Measurements from ENCODE around the gene KLF15.
"Not testable (repeated sequence)": the region's sequence is repeated elsewhere in the genome, so short reads cannot be mapped to it uniquely, and the experiment has no call there.

The KLF15 gene

DNA sequence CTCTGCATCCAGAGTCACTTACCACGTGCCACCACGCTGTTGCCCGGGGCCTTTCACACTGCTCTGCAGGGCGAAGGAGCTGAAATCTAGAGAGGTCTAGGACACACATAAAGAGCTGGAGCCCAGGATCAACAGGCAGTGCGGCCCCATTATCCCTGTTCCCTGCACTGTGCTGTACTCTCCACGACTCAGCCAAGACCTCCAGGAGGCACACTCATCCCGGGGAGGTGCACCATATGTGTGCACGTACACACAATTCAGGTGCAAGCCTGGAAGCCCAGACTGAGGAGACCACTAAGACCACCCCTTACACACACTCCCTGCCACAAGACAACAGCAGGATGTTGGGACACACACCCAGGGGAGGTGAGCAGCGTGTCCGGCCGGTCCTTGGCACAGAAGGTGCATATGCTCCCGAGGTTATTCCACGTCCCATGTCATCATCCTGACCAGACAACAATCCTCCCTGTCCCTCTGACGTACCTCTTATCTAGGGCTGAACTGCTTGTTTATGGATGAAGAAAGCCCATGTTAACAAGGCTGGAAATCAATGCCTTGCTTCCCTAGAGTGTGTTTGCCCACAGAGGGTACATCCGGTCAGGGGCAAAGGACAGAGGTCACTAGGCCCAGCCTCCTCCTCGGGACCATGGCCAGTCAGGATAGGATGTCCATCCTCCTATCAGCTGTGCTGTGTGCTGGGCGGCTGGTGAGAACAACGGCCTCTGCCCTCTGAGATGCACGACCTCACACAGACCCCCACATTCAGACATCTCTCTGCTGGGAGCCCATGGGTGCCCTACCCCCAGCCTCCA is 16.1 kb downstream of the KLF15 start:
- H3K27me3 Mint-ChIP-seq = peaks cover 14% of the 10 kb centered on the region
- H3K4me1 Mint-ChIP-seq = no peaks in the 10 kb centered on the region
- H3K9me3 Mint-ChIP-seq = peaks cover 1% of the 10 kb centered on the region
- H3K36me3 Mint-ChIP-seq = peaks cover 1% of the 10 kb centered on the region
- no peak overlapping the region for H3K4me3 Mint-ChIP-seq
- ATAC-seq (ENCODE audit: low read depth) = no peak
- DNase-seq (ENCODE audit: low spot score in 2 of 2) = no peak
- H3K27ac Mint-ChIP-seq = no peak overlapping the region

DNA sequence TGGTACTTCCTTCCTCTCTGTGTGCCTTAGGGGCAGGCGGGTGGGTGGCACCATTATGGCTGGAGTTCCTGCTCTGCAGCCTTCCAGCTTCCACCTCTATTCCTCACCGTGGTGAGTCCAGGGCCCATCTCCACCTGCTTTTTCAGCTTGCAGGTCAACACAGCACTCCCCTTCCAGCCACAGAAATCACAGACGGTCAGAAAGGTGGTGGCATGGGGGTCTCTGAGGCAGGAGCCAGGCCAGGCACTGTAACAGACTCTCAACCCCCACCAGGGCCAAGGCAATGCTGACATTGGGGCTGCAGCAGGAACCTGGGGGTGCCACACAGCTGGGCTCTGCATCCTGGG is 16.6 kb downstream of the KLF15 start:
- peaks cover 1% of the 10 kb centered on the region for H3K36me3 Mint-ChIP-seq
- H3K27ac Mint-ChIP-seq = no peak overlapping the region
- DNase-seq (ENCODE audit: low spot score in 2 of 2) (no peak), ATAC-seq (ENCODE audit: low read depth) (no peak)
- H3K9me3 Mint-ChIP-seq = peaks cover 1% of the 10 kb centered on the region
- peaks cover 14% of the 10 kb centered on the region for H3K27me3 Mint-ChIP-seq
- no peak overlapping the region for H3K4me3 Mint-ChIP-seq
- no peaks in the 10 kb centered on the region for H3K4me1 Mint-ChIP-seq

DNA sequence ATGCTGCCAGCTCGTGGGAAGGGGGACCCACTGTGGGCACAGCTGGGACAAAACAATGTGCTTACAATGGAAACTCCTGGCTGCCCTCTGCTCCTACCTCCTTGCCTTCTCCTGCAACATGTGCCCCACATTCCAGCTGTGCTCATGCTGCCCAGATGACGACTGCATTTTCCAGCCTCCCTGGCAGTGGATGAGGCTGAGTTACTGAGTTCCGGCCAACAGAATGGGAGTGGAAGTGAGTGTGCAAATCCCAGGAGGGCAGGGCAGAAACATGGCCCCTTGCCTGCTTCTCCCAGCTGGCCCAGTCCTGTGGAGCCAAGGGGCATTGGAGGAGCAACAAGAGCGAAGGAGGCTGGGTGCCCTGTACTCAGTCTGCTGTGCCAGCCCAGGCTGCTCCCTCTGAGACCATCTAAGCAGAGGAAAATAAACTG is 17.1 kb downstream of the KLF15 start:
- Mint-ChIP-seq H3K4me1 (no peaks in the 10 kb centered on the region), H3K4me3 (no peak overlapping the region), H3K9me3 (peaks cover 1% of the 10 kb centered on the region), H3K27ac (no peak overlapping the region), H3K36me3 (peaks cover 1% of the 10 kb centered on the region), H3K27me3 (peaks cover 14% of the 10 kb centered on the region)
- ATAC-seq (ENCODE audit: low read depth) (no peak), DNase-seq (ENCODE audit: low spot score in 2 of 2) (no peak)

DNA sequence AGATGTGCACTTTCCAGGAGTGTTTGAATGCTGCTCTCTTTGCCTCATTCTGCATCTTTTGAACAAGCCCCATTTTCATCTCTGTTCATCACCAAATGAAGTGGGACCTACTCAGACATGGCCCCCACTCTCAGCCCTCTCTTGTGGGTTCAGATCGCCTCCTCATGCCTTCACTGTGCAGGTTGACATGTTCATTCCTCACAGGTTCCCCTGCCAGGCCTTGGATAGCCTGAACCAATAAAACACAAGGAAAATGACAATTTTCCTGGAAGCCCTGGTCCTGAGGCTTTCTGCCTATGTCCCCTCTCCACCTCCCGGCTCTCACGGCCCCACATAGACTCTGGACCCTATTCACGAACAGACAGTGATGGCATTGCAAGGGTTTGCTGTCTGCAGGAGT is 17.7 kb downstream of the KLF15 start:
- no peaks in the 10 kb centered on the region for H3K9me3 Mint-ChIP-seq
- ATAC-seq (ENCODE audit: low read depth) (no peak), DNase-seq (ENCODE audit: low spot score in 2 of 2) (no peak)
- H3K4me3 Mint-ChIP-seq = no peak overlapping the region
- no peak overlapping the region for H3K27ac Mint-ChIP-seq
- H3K4me1 Mint-ChIP-seq = no peaks in the 10 kb centered on the region
- H3K36me3 Mint-ChIP-seq = no peaks in the 10 kb centered on the region
- peaks cover 12% of the 10 kb centered on the region for H3K27me3 Mint-ChIP-seq

DNA sequence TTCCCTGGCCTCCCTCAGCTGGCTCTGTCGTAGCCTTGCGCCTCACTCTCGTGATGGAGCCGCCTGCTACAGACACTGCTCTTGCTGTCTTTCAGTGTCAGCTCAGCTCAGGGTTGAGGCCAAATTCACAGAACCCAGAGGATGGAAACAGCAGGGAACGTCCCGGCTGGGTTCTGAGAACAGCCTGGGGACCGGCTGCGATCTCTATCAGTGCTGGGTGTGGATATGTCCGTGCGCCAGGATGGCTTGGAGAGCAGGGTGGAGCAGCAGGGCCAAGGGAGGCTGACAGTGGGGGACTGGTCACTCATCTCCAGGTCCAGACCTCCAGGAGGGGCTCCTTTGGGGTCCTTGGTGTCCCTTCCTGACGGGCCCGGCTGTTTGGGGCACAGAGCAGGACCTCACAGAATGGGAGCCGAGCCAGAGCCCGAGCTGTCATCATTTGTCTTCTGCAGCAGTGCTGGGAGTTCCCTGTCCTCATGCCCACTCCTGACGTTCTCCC is 18.4 kb downstream of the KLF15 start:
- DNase-seq (ENCODE audit: low spot score in 2 of 2) (no peak), ATAC-seq (ENCODE audit: low read depth) (no peak)
- Mint-ChIP-seq H3K4me3 (no peak overlapping the region), H3K36me3 (no peaks in the 10 kb centered on the region), H3K27me3 (peaks cover 12% of the 10 kb centered on the region), H3K9me3 (no peaks in the 10 kb centered on the region), H3K4me1 (no peaks in the 10 kb centered on the region), H3K27ac (no peak overlapping the region)

DNA sequence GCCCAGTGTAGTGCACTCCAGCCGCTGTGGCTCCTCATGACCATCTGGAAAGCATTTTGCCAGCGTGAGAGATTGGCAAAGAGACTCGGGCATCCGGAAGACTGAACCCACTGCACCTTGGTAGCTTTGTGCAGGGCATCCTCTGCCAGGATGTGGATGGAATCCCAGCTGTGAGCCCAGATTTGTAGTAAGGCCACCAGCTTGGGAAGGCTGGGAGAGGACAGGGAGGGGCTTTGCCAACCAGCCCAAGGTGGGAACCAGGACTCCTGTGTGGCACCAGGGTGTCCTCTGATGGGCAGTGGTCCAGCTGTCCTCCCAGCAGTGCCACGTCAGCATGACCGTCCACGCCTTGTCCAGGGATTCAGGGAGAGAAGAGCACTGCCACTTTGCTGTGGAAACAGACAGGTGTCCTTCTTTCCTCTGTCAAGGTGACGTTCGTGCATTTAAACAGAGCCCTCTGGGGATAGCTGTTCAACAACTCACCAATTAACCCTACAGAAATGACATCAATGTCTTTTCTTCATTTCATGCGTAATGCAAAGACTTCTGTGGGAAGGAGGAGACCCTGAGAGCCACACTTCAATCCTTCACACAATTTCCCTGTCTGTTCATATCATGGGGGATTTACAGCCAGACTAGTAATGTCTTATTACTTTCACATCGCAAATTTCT is 19.1 kb downstream of the KLF15 start:
- Mint-ChIP-seq H3K27ac (no peak overlapping the region), H3K4me1 (no peaks in the 10 kb centered on the region), H3K9me3 (no peaks in the 10 kb centered on the region), H3K27me3 (peaks cover 12% of the 10 kb centered on the region), H3K36me3 (no peaks in the 10 kb centered on the region), H3K4me3 (no peak overlapping the region)
- no peak for DNase-seq (ENCODE audit: low spot score in 2 of 2)
- no peak for ATAC-seq (ENCODE audit: low read depth)

DNA sequence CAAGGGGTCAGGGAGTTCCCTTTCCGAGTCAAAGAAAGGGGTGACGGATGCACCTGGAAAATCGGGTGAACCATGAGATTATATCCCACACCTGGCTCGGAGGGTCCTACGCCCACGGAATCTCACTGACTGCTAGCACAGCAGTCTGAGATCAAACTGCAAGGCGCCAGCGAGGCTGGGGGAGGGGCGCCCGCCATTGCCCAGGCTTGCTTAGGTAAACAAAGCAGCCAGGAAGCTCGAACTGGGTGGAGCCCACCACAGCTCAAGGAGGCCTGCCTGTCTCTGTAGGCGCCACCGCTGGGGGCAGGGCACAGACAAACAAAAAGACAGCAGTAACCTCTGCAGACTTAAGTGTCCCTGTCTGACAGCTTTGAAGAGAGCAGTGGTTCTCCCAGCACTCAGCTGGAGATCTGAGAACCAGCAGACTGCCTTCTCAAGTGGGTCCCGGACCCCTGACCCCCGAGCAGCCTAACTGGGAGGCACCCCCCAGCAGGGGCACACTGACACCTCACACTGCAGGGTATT is 25.3 kb downstream of the KLF15 start:
- H3K4me1 Mint-ChIP-seq; H3K36me3 Mint-ChIP-seq; H3K4me3 Mint-ChIP-seq; DNase-seq (ENCODE audit: low spot score in 2 of 2); ATAC-seq (ENCODE audit: low read depth); H3K27ac Mint-ChIP-seq; H3K9me3 Mint-ChIP-seq: not testable (repeated sequence)
- H3K27me3 Mint-ChIP-seq = peaks cover 15% of the 10 kb centered on the region

DNA sequence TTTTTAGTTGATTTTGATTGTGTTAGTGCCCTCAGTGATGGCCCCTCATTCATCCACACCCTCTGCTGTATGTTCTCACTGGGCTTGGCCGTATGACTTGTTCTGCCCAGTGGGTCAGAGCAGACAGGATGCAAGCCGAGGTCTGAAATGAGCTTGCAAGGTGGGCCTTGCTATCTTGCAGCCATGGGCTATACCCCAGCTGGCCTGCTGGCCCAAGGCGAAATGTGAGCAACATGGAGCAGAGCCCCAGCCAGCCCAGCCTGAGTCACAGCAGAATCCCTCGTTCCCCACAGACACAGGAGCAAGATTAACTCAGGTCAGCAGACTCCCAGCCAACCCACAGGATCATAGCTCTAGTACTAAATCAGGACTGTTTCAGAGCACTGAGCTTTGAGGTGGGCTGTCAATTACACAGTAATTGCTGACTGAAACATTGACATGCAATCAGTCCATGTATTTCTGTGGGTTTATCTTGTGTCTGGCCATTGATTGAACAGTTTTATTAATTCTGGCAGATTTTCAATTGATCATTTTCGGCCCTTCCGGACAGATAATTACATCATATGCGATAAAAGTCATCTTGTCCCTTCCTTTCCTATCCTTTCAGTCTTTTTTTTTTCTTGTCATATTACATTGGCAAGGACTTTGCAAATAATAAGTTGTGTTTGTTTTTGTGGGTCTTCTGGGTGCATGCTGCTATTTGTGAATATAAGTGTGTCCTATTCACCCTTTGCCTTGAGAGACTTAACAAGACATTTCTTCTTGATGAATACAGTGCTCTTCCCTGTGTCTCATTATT is 27.1 kb downstream of the KLF15 start:
- Mint-ChIP-seq H3K27me3 (peaks cover 16% of the 10 kb centered on the region), H3K9me3 (peaks cover 8% of the 10 kb centered on the region), H3K4me3 (no peak overlapping the region), H3K4me1 (no peaks in the 10 kb centered on the region), H3K36me3 (peaks cover 6% of the 10 kb centered on the region), H3K27ac (no peak overlapping the region)
- DNase-seq (ENCODE audit: low spot score in 2 of 2) (no peak), ATAC-seq (ENCODE audit: low read depth) (no peak)

DNA sequence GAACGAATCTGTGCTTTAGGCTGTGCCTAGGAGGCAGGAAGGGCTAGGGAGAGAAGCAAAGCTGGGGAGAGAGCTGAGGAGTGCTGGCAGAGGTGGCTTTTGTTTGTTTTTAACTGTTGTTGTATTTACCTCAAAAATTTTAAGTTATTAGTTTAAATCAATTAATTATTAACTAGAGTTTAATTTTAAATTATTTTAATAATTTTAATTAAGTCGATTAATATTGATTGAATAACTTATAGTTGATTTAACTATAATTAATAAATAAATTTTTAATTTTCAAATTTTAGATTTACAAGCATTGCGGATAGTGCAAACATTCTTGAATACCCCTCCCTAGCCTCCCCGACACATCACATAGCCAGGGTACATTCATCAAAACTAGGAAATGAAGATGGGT is 30.6 kb downstream of the KLF15 start:
- H3K27me3 Mint-ChIP-seq = peaks cover 16% of the 10 kb centered on the region
- no peaks in the 10 kb centered on the region for H3K4me1 Mint-ChIP-seq
- no peak overlapping the region for H3K27ac Mint-ChIP-seq
- peaks cover 6% of the 10 kb centered on the region for H3K36me3 Mint-ChIP-seq
- DNase-seq (ENCODE audit: low spot score in 2 of 2) = no peak
- H3K4me3 Mint-ChIP-seq = no peak overlapping the region
- no peak for ATAC-seq (ENCODE audit: low read depth)
- peaks cover 8% of the 10 kb centered on the region for H3K9me3 Mint-ChIP-seq

DNA sequence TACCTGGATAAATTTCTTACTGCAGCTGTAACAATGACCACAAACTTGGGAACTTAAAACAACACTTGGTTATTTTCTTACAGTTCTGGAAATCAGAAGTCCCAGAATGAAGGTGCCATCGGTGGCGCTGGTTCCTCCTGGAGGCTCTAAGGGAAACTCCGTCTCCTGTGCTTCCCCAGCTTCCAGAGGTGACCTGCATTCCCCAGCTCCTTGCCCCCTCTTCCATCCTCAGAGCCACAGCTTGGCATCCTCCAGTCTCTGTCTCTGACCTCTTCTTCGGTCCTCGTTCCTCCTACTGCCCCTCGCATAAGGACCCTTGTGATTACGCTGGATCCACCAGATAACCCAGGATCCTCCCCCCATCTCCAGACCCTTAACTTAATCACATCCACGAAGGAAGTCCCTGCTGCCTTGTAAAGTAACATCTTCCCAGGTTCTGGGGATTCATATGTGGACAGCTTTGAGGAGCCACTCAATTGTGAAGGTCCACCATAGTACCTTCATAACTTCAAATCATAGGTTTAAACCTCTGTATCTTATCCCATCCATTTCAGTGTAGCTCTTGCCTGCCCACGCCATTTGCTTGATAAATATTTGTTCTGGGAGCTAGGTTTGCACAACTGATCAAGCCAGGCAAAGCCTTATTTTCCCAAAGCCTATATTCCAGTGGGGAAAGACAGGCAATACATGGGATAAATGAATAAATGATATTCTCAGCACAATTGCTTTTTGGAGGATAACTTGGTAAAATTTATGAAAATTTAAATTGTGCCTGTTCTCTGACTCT is 34.8 kb downstream of the KLF15 start:
- no peak overlapping the region for H3K27ac Mint-ChIP-seq
- no peak overlapping the region for H3K4me3 Mint-ChIP-seq
- peaks cover 1% of the 10 kb centered on the region for H3K27me3 Mint-ChIP-seq
- H3K36me3 Mint-ChIP-seq = no peaks in the 10 kb centered on the region
- H3K4me1 Mint-ChIP-seq = no peaks in the 10 kb centered on the region
- DNase-seq (ENCODE audit: low spot score in 2 of 2) = no peak
- ATAC-seq (ENCODE audit: low read depth) = no peak
- peaks cover 5% of the 10 kb centered on the region for H3K9me3 Mint-ChIP-seq

DNA sequence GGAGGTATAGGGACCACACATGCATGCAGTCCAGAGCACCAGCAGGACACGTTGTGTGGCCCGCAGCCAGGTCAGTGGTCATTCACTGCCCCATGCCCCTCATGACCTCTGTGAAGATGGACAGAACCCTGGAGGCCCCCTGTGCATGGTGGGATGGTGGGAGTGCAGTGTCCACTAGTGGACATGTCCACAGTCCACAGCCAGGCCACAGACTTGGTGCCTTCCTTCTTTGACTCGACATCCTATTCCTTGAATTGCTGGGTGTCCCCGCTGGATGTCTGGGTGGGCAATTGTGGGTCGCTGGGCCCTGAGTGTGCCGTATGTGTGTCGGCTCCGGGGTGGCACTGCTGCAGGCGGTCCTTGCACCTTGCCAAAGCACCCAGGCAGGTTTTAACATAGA is 35.7 kb downstream of the KLF15 start:
- ATAC-seq (ENCODE audit: low read depth) (no peak), DNase-seq (ENCODE audit: low spot score in 2 of 2) (no peak)
- Mint-ChIP-seq H3K27ac (no peak overlapping the region), H3K9me3 (peaks cover 5% of the 10 kb centered on the region), H3K36me3 (no peaks in the 10 kb centered on the region), H3K27me3 (peaks cover 1% of the 10 kb centered on the region), H3K4me3 (no peak overlapping the region), H3K4me1 (no peaks in the 10 kb centered on the region)

DNA sequence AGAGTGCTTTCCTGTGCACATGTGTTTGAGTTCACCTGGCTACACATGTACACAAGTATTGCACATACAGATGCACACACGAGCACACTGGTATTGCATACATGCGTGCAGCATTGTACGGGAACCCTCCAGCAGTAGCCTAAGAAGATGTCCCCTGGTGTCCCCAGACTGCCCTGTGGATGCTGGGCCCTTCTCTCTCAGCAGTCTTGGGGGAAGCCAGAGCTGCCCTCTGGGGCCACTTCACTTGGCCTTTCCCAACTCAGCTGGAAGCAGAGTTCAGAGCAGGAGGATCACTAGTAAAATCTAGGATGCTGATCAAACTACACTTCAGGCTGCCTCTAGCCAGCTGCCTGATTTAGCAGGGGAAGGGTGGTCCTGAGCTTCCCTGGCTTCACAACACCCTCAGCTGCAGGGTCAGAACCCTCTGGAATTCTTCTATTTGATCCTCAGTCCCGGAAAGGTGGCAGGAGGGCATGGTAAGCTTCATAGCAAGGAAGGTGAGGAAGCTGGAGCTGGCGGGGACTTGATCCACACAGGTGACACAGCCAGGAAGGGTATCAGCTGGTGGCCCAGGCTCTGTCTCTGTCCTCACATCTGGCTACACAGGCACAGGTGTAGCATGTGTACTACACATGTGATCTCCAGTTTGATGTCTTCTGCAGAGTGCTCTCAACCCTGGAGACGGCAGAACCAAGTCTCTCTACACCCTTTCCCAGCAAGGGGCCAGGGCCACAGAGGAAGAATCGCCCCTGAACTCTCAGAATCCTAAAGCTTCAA is 36.5 kb downstream of the KLF15 start:
- Mint-ChIP-seq H3K9me3 (peaks cover 1% of the 10 kb centered on the region), H3K4me3 (no peak overlapping the region), H3K27ac (no peak overlapping the region), H3K36me3 (no peaks in the 10 kb centered on the region), H3K4me1 (no peaks in the 10 kb centered on the region), H3K27me3 (peaks cover 3% of the 10 kb centered on the region)
- no peak for ATAC-seq (ENCODE audit: low read depth)
- DNase-seq (ENCODE audit: low spot score in 2 of 2) = no peak

All from memory B cell (primary cell).